T47D (cell line): ENCODE data around the gene LAMC2.
"Not testable (repeated sequence)": the region's sequence is repeated elsewhere in the genome, so short reads cannot be mapped to it uniquely, and the experiment has no call there.

Experiments
- DNase-seq, 2 experiments: peaks; one replicate each; pipeline versions ENCODE4 v3.0.0 to v3.0.0-alpha.2; 2011 to 2012; ENCODE audit warnings: low read depth in 1 of 2, low spot score in 1 of 2
- JUND ChIP-seq: IDR thresholded peaks from 2 replicates; pipeline ENCODE4 v1.6.1; 2012; ENCODE audit warnings: low read depth
- in situ Hi-C: cut with HindIII; loops from 2 replicates; pipeline ENCODE4 v1.10.0; 2016; ENCODE audit warnings: low sequenced_read_pairs, low pct_unique_long_range_greater_than_20kb

LAMC2 gene

DNA sequence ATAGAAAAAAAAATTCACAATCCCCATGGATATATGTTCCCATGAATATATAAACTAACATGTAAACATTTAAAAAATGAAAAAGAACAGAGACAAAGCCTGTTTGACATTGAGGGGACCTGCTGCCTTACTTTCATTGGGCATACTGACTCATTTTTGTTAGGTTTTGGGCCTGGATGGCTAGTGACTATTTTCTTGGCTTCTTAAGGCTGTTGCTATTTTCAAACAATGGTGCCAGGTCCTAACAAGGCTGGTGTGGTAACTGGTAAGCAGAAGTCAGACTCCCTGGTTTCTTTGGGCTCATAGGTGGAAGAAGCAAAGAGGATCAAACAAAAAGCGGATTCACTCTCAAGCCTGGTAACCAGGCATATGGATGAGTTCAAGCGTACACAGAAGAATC is 51.0 kb downstream of the LAMC2 start:
- no peak for DNase-seq
- no peak for TF ChIP-seq JUND
- in situ Hi-C loops: no loop called here

- DNase-seq: no peak
- no peak for TF ChIP-seq JUND
- in situ Hi-C loops: no loop called here
Observed at GRCh38 chr1:183238071-183238470, 52.0 kb downstream of the LAMC2 start.

- in situ Hi-C loops: no loop called here
- DNase-seq: no peak
- TF ChIP-seq JUND: no peak
Observed at GRCh38 chr1:183239220-183239742, 53.2 kb downstream of the LAMC2 start.

- DNase-seq: no peak
- in situ Hi-C loops: no loop called here
Observed at GRCh38 chr1:183239793-183240525, 53.9 kb downstream of the LAMC2 start.

DNA sequence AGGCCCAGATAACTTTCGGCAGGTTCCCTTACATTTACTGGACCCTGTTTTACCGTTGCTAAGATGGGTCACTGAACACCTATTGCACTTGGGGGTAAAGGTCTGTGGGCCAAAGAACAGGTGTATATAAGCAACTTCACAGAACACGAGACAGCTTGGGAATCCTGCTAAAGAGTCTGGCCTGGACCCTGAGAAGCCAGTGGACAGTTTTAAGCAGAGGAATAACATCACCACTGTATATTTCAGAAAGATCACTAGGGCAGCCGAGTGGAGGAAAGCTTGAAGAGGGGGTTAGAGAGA is 54.4 kb downstream of the LAMC2 start:
- no peak for TF ChIP-seq JUND
- in situ Hi-C loops: no loop called here
- no peak for DNase-seq

More at GRCh38 chr1:183239793-183240525, 53.9 kb downstream of the LAMC2 start:
- TF ChIP-seq JUND: no peak

- in situ Hi-C loops, DNase-seq: not testable (repeated sequence)
Observed at GRCh38 chr1:183240853-183241252, 54.8 kb downstream of the LAMC2 start.

DNA sequence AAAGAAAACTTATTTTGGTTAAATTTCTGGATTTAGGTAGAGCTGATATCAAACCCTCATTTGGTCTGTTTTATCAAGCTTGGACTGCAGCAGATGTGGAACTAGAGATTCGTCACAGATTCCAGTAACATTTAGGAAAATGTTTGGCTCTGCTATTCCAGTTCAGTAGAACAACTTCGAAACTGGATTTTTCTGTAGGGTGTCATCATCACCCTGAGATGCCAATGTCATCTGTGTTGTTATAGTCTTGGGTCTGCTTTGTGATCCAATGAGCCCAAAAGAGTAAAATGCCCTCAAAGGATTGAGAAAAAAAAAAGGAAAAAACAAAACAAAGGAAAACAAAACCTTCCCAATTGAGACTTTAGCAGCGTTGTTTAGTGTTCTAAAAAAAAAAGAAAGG is 55.4 kb downstream of the LAMC2 start:
- TF ChIP-seq JUND: no peak
- no peak for DNase-seq
- in situ Hi-C loops: no loop called here

GRCh38 chr1:183242556-183242955 is 56.5 kb downstream of the LAMC2 start:
- no peak for TF ChIP-seq JUND
- in situ Hi-C loops: no loop called here

GRCh38 chr1:183243161-183244050 is 57.3 kb downstream of the LAMC2 start:
- DNase-seq: no peak
- no peak for TF ChIP-seq JUND
- in situ Hi-C loops: no loop called here

More at GRCh38 chr1:183242556-183242955, 56.5 kb downstream of the LAMC2 start:
- no peak for DNase-seq

DNA sequence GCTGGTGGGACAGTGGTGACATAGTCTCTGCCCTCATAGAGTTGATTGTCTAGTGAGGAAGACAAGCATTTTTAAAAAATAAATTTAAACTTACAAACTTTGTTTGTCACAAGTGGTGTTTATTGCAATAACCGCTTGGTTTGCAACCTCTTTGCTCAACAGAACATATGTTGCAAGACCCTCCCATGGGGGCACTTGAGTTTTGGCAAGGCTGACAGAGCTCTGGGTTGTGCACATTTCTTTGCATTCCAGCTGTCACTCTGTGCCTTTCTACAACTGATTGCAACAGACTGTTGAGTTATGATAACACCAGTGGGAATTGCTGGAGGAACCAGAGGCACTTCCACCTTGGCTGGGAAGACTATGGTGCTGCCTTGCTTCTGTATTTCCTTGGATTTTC is 58.4 kb downstream of the LAMC2 start:
- DNase-seq: no peak
- TF ChIP-seq JUND: no peak
- in situ Hi-C loops: no loop called here

DNA sequence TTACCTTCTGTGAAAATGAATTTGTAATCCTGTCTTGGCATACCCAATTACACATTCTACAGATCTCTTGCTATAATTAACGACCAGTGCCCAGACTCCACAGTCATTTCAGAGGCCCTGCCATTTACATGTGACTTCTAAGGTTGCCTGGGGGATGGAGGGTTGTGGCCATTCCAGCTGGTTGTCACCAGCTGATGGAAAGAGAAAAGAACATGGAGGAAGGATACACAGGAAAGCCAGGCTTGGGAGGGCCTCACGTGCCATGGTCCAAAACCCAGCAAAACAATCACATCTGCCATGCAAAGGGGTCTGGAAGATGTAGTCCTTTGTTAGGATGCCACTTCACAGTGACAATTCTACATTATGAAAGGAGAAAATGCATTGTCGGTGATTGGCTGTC is 59.3 kb downstream of the LAMC2 start:
- no peak for DNase-seq
- no peak for TF ChIP-seq JUND
- in situ Hi-C loops: no loop called here

- TF ChIP-seq JUND: no peak
- no peak for DNase-seq
- in situ Hi-C loops: no loop called here
Observed at GRCh38 chr1:183246436-183246835, 60.4 kb downstream of the LAMC2 start.

- DNase-seq: no peak
- in situ Hi-C loops: no loop called here
- no peak for TF ChIP-seq JUND
Observed at GRCh38 chr1:183247066-183247465, 61.0 kb downstream of the LAMC2 start.
